IPS-20b (cell line): ENCODE results near the gene FCGR3A.
"Not testable (repeated sequence)": the region's sequence is repeated elsewhere in the genome, so short reads cannot be mapped to it uniquely, and the experiment has no call there.

Source experiments
- H3K27ac ChIP-seq: one replicate; pipeline ENCODE4 v1.5.1; 2013; ENCODE audit warnings: low read length
- H3K27me3 ChIP-seq: 2 replicates; pipeline ENCODE4 v1.6.1; 2013; ENCODE audit warnings: mild to moderate bottlenecking, low read length, inconsistent platforms; ENCODE audit not compliant: insufficient read depth
- H3K36me3 ChIP-seq: 2 replicates; pipeline ENCODE4 v1.6.1; 2013; ENCODE audit warnings: low read depth, mild to moderate bottlenecking, inconsistent platforms, low read length, moderate library complexity; ENCODE audit not compliant: insufficient read depth
- H3K4me1 ChIP-seq: 2 replicates; pipeline ENCODE4 v1.6.1; 2013; ENCODE audit warnings: mild to moderate bottlenecking, control low read depth, inconsistent platforms, low read length, moderate library complexity; ENCODE audit not compliant: insufficient read depth
- H3K4me3 ChIP-seq: 2 replicates; pipeline ENCODE4 v1.5.1; 2013; ENCODE audit warnings: mild to moderate bottlenecking, low read length, inconsistent platforms
- H3K9ac ChIP-seq: 2 replicates; pipeline ENCODE4 v1.6.1; 2013; ENCODE audit warnings: low read depth, mild to moderate bottlenecking, inconsistent platforms, low read length, moderate library complexity
- H3K9me3 ChIP-seq: 2 replicates; pipeline ENCODE4 v1.6.1; 2013; ENCODE audit warnings: mild to moderate bottlenecking, low read depth, low read length, inconsistent platforms; ENCODE audit not compliant: insufficient read depth

The FCGR3A gene

GRCh38 chr1:161532644-161533567, 16.7 kb downstream of the FCGR3A start:
- not testable (repeated sequence) for H3K27ac ChIP-seq, H3K9me3 ChIP-seq, H3K36me3 ChIP-seq
- H3K4me1 ChIP-seq: peaks cover 11% of the 10 kb centered on the region; the same call in 1 of the 2 replicates
- H3K27me3 ChIP-seq: peaks cover 23% of the 10 kb centered on the region
- peak overlapping the region; percentile 56; the same call in 1 of the 2 replicates for H3K9ac ChIP-seq
- H3K4me3 ChIP-seq: peak overlapping the region; percentile 92; the same call in 1 of the 2 replicates

GRCh38 chr1:161531986-161532643, 17.5 kb downstream of the FCGR3A start:
- no peaks in the 10 kb centered on the region for H3K36me3 ChIP-seq
- peaks cover 11% of the 10 kb centered on the region; the same call in 1 of the 2 replicates for H3K4me1 ChIP-seq
- H3K27ac ChIP-seq: no peak overlapping the region
- peak overlapping the region; percentile 56; the same call in 1 of the 2 replicates for H3K9ac ChIP-seq
- peak overlapping the region; percentile 92 for H3K4me3 ChIP-seq
- H3K9me3 ChIP-seq: no peaks in the 10 kb centered on the region
- H3K27me3 ChIP-seq: peaks cover 23% of the 10 kb centered on the region

DNA sequence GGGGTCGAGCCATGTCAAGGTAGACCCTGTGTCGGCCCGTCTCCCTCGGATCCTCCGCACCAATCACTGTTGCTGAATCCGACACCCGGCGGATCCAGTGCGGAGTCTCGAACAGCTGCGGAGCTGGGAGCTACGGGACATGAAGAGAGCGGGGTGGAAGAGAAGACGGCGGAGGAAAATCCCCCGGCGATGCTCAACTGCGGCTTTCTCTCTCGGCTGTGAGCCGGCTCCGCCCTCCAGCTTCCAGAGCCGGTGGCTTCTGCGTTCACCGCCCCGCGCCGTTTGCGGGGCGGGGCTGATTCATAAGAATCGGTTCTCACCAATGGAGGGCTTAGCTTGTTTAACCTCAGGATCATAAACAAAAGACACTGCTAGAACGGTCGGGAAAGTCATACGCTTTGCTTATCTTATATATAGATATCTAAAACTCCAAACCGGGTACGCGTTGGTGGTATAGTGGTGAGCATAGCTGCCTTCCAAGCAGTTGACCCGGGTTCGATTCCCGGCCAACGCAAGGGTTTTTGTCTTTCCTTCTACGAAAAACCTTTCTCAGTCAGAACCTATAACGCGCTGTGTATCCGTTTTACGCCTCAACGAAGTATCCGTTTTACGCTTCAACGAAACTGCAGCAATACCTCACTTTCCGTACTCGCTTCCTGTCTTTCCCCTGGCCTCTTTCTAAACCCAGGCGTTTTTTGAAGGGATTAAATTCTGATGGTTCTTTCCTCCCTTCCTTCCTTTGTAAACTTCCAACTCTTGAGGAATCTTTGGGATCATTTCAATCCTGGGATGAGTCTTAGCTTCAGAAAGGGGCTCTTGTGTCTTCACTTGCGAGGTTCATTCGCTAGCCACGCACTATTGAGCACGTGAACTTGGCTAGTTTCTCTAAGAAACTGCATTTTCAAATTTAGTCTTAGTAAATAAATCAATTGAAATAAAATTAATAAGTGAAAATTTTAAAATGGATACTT, 18.7 kb downstream of the FCGR3A start:
- Histone ChIP-seq H3K27me3 (peaks cover 35% of the 10 kb centered on the region), H3K9ac (peak overlapping the region; percentile 76; the same call in 1 of the 2 replicates), H3K4me1 (peaks cover 11% of the 10 kb centered on the region; the same call in 1 of the 2 replicates), H3K4me3 (peak overlapping the region; percentile 92)
- H3K36me3 ChIP-seq, H3K9me3 ChIP-seq, H3K27ac ChIP-seq: not testable (repeated sequence)

GRCh38 chr1:161530158-161530557, 19.5 kb downstream of the FCGR3A start:
- H3K27me3 ChIP-seq: peaks cover 43% of the 10 kb centered on the region
- H3K36me3 ChIP-seq, H3K27ac ChIP-seq, H3K9me3 ChIP-seq: not testable (repeated sequence)
- H3K4me3 ChIP-seq: peak overlapping the region; percentile 92
- H3K4me1 ChIP-seq: peaks cover 11% of the 10 kb centered on the region; the same call in 1 of the 2 replicates
- peak overlapping the region; percentile 72; the same call in 1 of the 2 replicates for H3K9ac ChIP-seq

DNA sequence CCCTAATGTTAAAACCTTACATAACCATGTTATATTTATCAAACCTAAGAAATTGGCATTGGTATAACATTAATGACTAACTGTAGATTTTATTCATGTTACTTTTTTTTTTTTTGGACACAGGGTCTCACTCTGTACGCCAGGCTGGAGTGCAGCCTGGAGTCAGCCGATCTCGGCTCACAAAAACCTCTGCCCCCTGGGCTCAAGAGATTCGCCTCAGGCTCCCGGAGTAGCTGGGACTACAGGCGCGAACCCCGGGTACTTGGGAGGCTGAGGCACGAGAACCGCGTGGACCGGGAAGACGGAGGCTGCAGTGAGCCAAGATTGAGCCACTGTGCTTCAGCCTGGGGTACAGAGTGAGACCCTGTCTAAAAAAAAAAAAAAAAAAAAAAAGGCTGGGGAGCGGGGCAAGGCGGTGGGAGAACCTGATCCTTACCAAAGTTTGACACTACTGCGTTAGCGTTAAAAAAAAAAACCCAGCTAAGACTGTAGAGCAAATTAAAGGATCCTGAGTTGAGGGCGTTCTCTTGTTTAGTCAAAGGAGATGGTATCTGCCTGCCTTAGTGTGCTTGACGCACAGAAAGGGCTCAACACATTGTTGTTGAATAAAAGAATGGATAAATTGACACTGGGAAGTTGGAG, 20.0 kb downstream of the FCGR3A start:
- not testable (repeated sequence) for H3K9me3 ChIP-seq, H3K27ac ChIP-seq, H3K9ac ChIP-seq, H3K36me3 ChIP-seq
- H3K27me3 ChIP-seq: peaks cover 48% of the 10 kb centered on the region
- H3K4me1 ChIP-seq: peaks cover 11% of the 10 kb centered on the region; the same call in 1 of the 2 replicates
- H3K4me3 ChIP-seq: peak overlapping the region; percentile 92

DNA sequence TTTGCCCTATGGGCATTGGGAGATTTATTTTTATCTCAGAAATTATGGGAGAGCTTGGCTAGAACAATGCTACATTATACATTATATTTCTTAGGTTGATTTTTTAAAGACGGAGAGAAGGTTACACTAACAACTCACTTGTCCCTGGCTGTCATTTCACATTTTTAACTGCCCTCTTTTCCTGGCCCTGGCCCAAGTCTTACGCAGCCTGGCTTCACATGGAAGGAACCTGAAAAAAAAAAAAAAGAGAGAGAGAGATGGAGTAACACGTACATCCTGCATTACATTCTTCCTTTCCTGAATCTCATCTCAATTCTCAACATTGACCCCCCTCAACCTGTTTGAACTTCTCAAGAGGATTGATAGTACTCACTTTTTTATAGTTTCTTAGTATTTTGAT, 21.1 kb downstream of the FCGR3A start:
- H3K9me3 ChIP-seq, H3K9ac ChIP-seq, H3K36me3 ChIP-seq, H3K4me3 ChIP-seq, H3K27ac ChIP-seq: not testable (repeated sequence)
- Histone ChIP-seq H3K27me3 (peaks cover 49% of the 10 kb centered on the region), H3K4me1 (peaks cover 11% of the 10 kb centered on the region; the same call in 1 of the 2 replicates)

- peaks cover 48% of the 10 kb centered on the region for H3K27me3 ChIP-seq
- H3K9ac ChIP-seq, H3K27ac ChIP-seq, H3K4me3 ChIP-seq, H3K9me3 ChIP-seq, H3K4me1 ChIP-seq, H3K36me3 ChIP-seq: not testable (repeated sequence)
Observed at GRCh38 chr1:161525918-161526317, 23.7 kb downstream of the FCGR3A start.

DNA sequence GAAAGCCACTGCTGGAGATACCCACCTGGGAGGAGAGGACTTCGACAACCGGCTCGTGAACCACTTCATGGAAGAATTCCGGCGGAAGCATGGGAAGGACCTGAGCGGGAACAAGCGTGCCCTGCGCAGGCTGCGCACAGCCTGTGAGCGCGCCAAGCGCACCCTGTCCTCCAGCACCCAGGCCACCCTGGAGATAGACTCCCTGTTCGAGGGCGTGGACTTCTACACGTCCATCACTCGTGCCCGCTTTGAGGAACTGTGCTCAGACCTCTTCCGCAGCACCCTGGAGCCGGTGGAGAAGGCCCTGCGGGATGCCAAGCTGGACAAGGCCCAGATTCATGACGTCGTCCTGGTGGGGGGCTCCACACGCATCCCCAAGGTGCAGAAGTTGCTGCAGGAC, 24.3 kb downstream of the FCGR3A start:
- H3K9ac ChIP-seq, H3K4me1 ChIP-seq, H3K36me3 ChIP-seq, H3K27ac ChIP-seq, H3K9me3 ChIP-seq: not testable (repeated sequence)
- peaks cover 48% of the 10 kb centered on the region for H3K27me3 ChIP-seq
- H3K4me3 ChIP-seq: peak overlapping the region; percentile 64; the same call in 1 of the 2 replicates

- Histone ChIP-seq H3K27me3 (peaks cover 48% of the 10 kb centered on the region), H3K4me3 (peak overlapping the region; percentile 64; the same call in 1 of the 2 replicates)
- not testable (repeated sequence) for H3K36me3 ChIP-seq, H3K4me1 ChIP-seq, H3K9me3 ChIP-seq, H3K27ac ChIP-seq, H3K9ac ChIP-seq
Observed at GRCh38 chr1:161524742-161525291, 24.8 kb downstream of the FCGR3A start.

DNA sequence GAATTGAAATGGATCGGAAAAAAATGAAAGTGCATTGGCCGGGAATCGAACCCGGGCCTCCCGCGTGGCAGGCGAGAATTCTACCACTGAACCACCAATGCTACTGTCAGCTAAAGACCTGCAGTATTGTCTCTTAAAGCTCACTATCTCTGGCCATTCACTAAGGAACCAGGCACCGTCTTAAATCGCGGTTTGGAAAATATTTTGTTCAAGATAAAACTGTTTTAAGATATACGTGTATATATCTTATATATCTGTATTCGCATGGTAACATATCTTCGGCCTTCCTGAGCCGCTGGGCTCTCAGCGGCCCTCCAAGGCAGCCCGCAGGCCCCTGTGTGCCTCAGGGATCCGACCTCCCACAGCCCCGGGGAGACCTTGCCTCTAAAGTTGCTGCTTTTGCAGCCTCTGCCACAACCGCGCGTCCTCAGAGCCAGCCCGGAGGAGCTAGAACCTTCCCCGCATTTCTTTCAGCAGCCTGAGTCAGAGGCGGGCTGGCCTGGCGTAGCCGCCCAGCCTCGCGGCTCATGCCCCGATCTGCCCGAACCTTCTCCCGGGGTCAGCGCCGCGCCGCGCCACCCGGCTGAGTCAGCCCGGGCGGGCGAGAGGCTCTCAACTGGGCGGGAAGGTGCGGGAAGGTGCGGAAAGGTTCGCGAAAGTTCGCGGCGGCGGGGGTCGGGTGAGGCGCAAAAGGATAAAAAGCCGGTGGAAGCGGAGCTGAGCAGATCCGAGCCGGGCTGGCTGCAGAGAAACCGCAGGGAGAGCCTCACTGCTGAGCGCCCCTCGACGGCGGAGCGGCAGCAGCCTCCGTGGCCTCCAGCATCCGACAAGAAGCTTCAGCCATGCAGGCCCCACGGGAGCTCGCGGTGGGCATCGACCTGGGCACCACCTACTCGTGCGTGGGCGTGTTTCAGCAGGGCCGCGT, 25.5 kb downstream of the FCGR3A start, which contains the start of gene HSPA6:
TSS of gene HSPA6 (plus strand) at position 724 of the 925 bp plus-strand sequence. CDS start at position 843, 119 bp downstream.
- Histone ChIP-seq H3K27me3 (peaks cover 43% of the 10 kb centered on the region), H3K4me3 (peak within 1 kb of the TSS; percentile 85), H3K9ac (peak within 1 kb of the TSS; percentile 53; the same call in 1 of the 2 replicates)
- not testable (repeated sequence) for H3K4me1 ChIP-seq, H3K27ac ChIP-seq, H3K36me3 ChIP-seq, H3K9me3 ChIP-seq
